Activated CD8-positive, alpha-beta memory T cell treated with anti-CD3 and anti-CD28 coated beads, Interleukin-2, amount 50 U/mL, for 48 hours (primary cell): ENCODE data around the gene B4GALNT1.
A peak's percentile ranks its signal among the peaks of the same experiment; 100 is the strongest.
"Not testable (repeated sequence)": the region's sequence is repeated elsewhere in the genome, so short reads cannot be mapped to it uniquely, and the experiment has no call there.

Experiments used
- DNase-seq: peaks from one replicate; pipeline ENCODE4 v3.0.0-alpha.2; 2020

The B4GALNT1 gene

GRCh38 chr12:57636731-57637130 lies 3.7 kb upstream of the B4GALNT1 start:
- DNase-seq: not testable (repeated sequence)

- DNase-seq: peak; percentile 70
Observed at GRCh38 chr12:57632073-57632957, 686 bp downstream of the B4GALNT1 start.

- peak; percentile 54 for DNase-seq
Observed at GRCh38 chr12:57631566-57632072, 1.4 kb downstream of the B4GALNT1 start.

GRCh38 chr12:57630891-57631433 lies 2.0 kb downstream of the B4GALNT1 start:
- peak; percentile 51 for DNase-seq

GRCh38 chr12:57629897-57630471 lies 3.0 kb downstream of the B4GALNT1 start:
- no peak for DNase-seq

GRCh38 chr12:57628280-57629191 lies 4.5 kb downstream of the B4GALNT1 start:
- DNase-seq: no peak

- peak; percentile 67 for DNase-seq
Observed at GRCh38 chr12:57627501-57628279, 5.3 kb downstream of the B4GALNT1 start.

GRCh38 chr12:57626921-57627445 lies 6.0 kb downstream of the B4GALNT1 start:
- DNase-seq: no peak

- DNase-seq: peak; percentile 46
Observed at GRCh38 chr12:57626111-57626920, 6.7 kb downstream of the B4GALNT1 start.

- DNase-seq: peak; percentile 47
Observed at GRCh38 chr12:57625261-57626032, 7.6 kb downstream of the B4GALNT1 start.

GRCh38 chr12:57624441-57625220 lies 8.4 kb downstream of the B4GALNT1 start:
- DNase-seq: no peak

- no peak for DNase-seq
Observed at GRCh38 chr12:57623811-57624390, 9.1 kb downstream of the B4GALNT1 start.

GRCh38 chr12:57623385-57623784 lies 9.6 kb downstream of the B4GALNT1 start:
- DNase-seq: no peak

- no peak for DNase-seq
Observed at GRCh38 chr12:57622293-57623245, 10.4 kb downstream of the B4GALNT1 start.

- DNase-seq: peak; percentile 87
Observed at GRCh38 chr12:57621497-57622292, 11.3 kb downstream of the B4GALNT1 start.

- no peak for DNase-seq
Observed at GRCh38 chr12:57620936-57621496, 12.0 kb downstream of the B4GALNT1 start.
